K562 (cell line): ENCODE measurements around the gene OR8H1.

Source experiments
- CBX5 ChIP-seq: IDR thresholded peaks from 2 replicates; pipeline ENCODE4 v1.6.1; 2014; ENCODE audit warnings: low read depth, borderline replicate concordance
- MXI1 ChIP-seq: IDR thresholded peaks from 2 replicates; pipeline ENCODE4 v1.6.1; 2011; ENCODE audit warnings: low read depth, mild to moderate bottlenecking, improper control_type of control experiment, low read length

DNA sequence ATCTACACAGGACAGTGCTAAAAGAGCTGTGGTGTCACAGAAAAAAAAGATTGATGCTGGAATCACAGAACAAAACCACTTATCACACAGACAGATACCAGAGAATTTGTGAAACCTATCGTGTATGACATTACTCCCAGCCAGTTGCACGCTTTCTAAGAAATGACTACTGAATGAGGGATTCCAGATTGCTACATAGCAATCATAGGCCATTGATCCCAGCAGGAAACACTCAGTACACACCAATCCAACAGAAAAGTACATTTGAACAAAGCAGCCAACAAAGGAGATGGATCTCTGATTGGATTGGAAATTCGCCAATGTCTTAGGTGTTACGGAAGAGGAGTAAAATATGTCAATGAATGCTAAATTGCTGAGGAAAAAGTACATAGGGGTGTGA lies 4.8 kb upstream of the OR8H1 start:
- TF ChIP-seq CBX5 (no peak), MXI1 (no peak)
